ENCODE results near the gene MPHOSPH10. TPM values are rescaled to one million over a fixed set of nuclear protein-coding genes. Genes with fewer than 3 reads are reported as not detected.
"Not testable (repeated sequence)": the region's sequence is repeated elsewhere in the genome, so short reads cannot be mapped to it uniquely, and the experiment has no call there.

MPHOSPH10 gene
- polyA plus RNA-seq, 3 donors = 42.1 to 46.3 (median 45.7) TPM

- peak; percentile 61 for DNase-seq
These were observed 26.1 kb downstream of the MPHOSPH10 start for GRCh38 chr2:71156573-71156972.

GRCh38 chr2:71157124-71157793 is 26.8 kb downstream of the MPHOSPH10 start:
- peak; percentile 41 for DNase-seq

- no peak for DNase-seq
These were observed 36.4 kb downstream of the MPHOSPH10 start for GRCh38 chr2:71166812-71167211.

- DNase-seq = no peak
These were observed 42.7 kb downstream of the MPHOSPH10 start for GRCh38 chr2:71173096-71173495.

GRCh38 chr2:71174207-71174606 is 43.8 kb downstream of the MPHOSPH10 start:
- no peak for DNase-seq

- DNase-seq = not testable (repeated sequence)
These were observed 48.4 kb downstream of the MPHOSPH10 start for GRCh38 chr2:71178836-71179235.

- no peak for DNase-seq
These were observed 50.9 kb downstream of the MPHOSPH10 start for GRCh38 chr2:71181316-71181715.

GRCh38 chr2:71183306-71184115 is 53.1 kb downstream of the MPHOSPH10 start:
- DNase-seq = not testable (repeated sequence)

- DNase-seq = no peak
These were observed 56.5 kb downstream of the MPHOSPH10 start for GRCh38 chr2:71186973-71187372.

- no peak for DNase-seq
These were observed 57.2 kb downstream of the MPHOSPH10 start for GRCh38 chr2:71187589-71187988.

GRCh38 chr2:71190656-71191569 is 60.5 kb downstream of the MPHOSPH10 start:
- DNase-seq = peak; percentile 14

- DNase-seq = no peak
These were observed 61.1 kb downstream of the MPHOSPH10 start for GRCh38 chr2:71191570-71191943.

Other genes with a start within 250 kb of the MPHOSPH10 start
- gene VAX2, start 230.1 kb upstream of the MPHOSPH10 start, polyA plus RNA-seq (ENCODE audit: insufficient read length in 3 of 3) = under 1 TPM; 0.50 to 0.73 (median 0.66) TPM
- 100 to 1,000 TPM in 1 of 3 donors, 10 to 100 TPM in 2; 78.2 to 108 (median 78.6) TPM for gene ATP6V1B1, start 194.7 kb upstream of the MPHOSPH10 start, polyA plus RNA-seq (ENCODE audit: insufficient read length in 3 of 3)
- gene ANKRD53, start 152.0 kb upstream of the MPHOSPH10 start, polyA plus RNA-seq (ENCODE audit: insufficient read length in 3 of 3) = 1 to 10 TPM in 1 of 3 donors, under 1 TPM in 2; 0.84 to 1.0 (median 0.89) TPM
- 10 to 100 TPM; 55.9 to 69.4 (median 56.7) TPM for gene TEX261, start 135.8 kb upstream of the MPHOSPH10 start, polyA plus RNA-seq (ENCODE audit: insufficient read length in 3 of 3)
- gene NAGK, start 62.0 kb upstream of the MPHOSPH10 start, polyA plus RNA-seq (ENCODE audit: insufficient read length in 3 of 3) = 100 to 1,000 TPM in 2 of 3 donors, 10 to 100 TPM in 1; 82.8 to 113 (median 103) TPM
- 10 to 100 TPM; 21.8 to 25.9 (median 22.6) TPM for gene MCEE, start 405 bp upstream of the MPHOSPH10 start, polyA plus RNA-seq (ENCODE audit: insufficient read length in 3 of 3)
- 10 to 100 TPM; 18.7 to 24.3 (median 20.8) TPM for gene PAIP2B, start 96.5 kb downstream of the MPHOSPH10 start, polyA plus RNA-seq (ENCODE audit: insufficient read length in 3 of 3)
- 100 to 1,000 TPM; 186 to 247 (median 195) TPM for gene ZNF638, start 201.1 kb downstream of the MPHOSPH10 start, polyA plus RNA-seq (ENCODE audit: insufficient read length in 3 of 3)